GM12875 (cell line): ENCODE data around the gene CPLX3.

Experiments used
- H3K4me3 ChIP-seq: one replicate; pipeline ENCODE4 v1.5.1; 2011; ENCODE audit warnings: low read depth, low read length, control low read depth
- TF ChIP-seq, protein P1 (sequence below): IDR thresholded peaks from 2 replicates; pipeline ENCODE4 v1.5.1; 2011; ENCODE audit warnings: low read depth, mild to moderate bottlenecking, control low read depth, inconsistent platforms, low read length, moderate library complexity, borderline replicate concordance; ENCODE audit not compliant: insufficient read depth

Gene CPLX3

DNA sequence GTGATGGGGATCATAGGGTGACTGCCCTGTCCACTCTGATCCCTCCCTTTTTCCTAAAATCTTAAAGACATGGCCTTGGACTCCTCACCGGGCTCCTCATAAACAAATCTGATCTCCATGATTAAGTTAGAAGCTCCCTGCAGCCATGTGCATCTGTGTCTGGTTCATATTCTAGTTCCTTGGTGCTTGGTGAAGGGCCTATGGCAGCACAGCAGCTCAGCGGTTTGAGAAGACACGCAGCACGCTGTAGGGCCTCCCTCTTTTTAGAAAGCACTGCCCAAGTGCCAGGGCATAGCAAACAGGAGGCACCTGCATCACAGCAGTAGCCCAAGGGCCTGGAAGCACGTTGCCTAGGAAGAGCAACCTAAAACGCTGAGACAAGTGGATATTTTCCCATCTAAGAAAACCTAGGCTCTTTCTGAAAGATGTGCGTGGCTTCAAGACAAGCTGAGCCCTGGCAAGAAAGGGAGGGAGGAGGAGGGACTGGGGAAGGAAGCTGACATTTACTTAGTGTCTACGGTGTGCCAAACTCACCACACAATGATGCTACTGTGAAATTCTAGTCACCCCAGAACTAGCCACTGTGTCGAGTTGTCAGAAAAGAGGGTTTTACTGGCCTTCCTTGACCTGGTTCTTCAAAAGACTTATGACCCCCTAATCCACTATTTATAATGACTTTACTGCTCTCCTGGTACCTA is 31.4 kb downstream of the CPLX3 start:
- H3K4me3 ChIP-seq, result peak overlapping the region; percentile 5
- TF ChIP-seq, protein P1, sequence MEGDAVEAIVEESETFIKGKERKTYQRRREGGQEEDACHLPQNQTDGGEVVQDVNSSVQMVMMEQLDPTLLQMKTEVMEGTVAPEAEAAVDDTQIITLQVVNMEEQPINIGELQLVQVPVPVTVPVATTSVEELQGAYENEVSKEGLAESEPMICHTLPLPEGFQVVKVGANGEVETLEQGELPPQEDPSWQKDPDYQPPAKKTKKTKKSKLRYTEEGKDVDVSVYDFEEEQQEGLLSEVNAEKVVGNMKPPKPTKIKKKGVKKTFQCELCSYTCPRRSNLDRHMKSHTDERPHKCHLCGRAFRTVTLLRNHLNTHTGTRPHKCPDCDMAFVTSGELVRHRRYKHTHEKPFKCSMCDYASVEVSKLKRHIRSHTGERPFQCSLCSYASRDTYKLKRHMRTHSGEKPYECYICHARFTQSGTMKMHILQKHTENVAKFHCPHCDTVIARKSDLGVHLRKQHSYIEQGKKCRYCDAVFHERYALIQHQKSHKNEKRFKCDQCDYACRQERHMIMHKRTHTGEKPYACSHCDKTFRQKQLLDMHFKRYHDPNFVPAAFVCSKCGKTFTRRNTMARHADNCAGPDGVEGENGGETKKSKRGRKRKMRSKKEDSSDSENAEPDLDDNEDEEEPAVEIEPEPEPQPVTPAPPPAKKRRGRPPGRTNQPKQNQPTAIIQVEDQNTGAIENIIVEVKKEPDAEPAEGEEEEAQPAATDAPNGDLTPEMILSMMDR, result no peak

DNA sequence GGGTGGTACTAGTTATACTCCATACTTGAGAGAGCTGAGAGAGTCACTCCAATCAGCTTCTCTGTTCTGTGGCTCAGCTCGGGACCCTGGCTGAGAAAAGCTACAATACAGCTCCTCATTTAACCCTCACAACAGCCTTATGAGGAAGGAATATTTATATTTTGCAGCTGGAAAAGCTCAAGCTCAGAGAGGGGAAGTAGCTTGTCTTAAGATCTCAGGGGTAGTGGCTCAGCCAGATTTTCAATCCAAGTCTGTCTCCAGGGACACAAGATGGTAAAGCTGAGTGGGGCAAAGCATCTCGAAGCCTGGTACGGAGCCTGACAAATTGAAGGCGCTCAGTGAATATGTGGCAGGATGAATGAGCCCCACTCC is 31.9 kb downstream of the CPLX3 start:
- TF ChIP-seq, protein P1, result no peak
- no peak overlapping the region for H3K4me3 ChIP-seq

DNA sequence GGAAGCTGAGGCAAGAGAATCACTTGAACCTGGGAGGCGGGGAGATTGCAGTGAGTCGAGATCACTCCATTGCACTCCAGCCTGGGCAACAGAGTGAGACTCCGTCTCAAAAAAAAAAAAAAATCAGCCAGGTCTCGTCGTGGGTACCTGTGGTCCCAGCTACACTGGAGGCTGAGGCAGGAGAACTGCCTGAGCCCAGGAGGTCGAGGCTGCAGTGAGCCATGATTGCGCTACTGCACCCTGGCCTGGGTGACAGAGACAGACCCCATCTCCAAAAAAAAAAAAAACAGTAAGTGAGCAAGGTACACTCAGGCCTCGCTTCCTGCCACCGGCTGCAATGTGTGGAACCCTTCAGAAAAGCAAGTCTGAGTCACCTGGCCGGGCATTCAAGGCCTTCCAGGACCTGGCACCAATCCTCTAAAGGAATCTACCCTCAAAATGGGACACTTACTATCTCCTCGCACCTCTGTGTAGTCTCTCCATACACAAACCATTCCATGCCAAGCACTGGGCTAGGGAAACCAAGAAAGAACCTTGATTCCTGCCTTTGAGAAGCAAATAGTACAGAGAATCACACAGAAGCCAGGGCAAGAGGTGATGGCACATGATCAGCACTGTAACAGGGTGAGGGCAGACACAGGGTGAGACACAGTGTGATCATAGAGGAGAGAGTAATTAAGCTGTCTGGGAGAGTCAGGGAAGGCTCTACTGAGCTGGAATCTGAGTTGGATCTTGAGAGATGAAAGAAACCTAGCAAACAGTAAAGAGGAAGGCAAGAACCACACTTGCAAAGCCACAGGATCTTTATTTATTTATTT is 37.0 kb downstream of the CPLX3 start:
- TF ChIP-seq, protein P1, result no peak

DNA sequence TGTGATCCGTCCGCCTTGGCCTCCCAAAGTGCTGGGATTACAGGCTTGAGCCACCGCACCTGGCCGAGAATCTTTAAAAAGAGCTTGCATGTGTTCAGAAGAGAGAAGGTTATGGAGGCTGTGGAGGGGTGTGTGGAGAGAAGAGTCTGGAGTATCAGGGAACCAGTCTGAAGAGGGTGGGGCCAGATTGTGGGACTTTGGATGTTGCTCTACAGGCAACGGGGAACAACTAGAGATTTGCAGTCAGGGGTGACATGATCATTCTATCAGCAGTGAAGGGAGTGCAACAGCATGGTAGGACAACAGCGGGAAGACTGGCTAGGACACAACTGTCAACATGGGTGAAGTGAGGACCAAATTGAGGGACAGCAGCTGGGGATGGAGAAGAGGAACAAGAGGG is 37.9 kb downstream of the CPLX3 start:
- no peak overlapping the region for H3K4me3 ChIP-seq
- TF ChIP-seq, protein P1, result no peak

More for the DNA sequence above, 37.0 kb downstream of the CPLX3 start:
- no peak overlapping the region for H3K4me3 ChIP-seq

DNA sequence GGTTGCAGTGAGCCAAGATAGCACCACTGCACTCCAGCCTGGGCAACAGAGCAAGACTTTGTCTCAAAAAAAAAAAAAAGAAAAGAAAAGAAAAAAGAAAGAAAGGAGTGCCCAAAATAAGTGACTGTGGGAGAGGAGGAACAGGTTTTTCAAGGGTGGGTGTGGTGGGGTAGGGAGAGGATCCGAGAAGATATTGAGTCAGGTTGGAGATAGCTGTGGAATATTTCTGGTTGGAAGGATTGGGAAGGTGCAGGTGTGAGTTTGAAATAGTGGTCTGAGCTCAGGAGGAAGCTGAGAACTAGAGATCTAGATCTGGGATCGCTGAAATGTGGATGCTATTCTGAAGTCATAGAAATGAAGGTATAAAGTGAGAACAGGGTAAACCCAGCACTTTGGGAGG is 38.9 kb downstream of the CPLX3 start:
- TF ChIP-seq, protein P1, result no peak
- no peak overlapping the region for H3K4me3 ChIP-seq

DNA sequence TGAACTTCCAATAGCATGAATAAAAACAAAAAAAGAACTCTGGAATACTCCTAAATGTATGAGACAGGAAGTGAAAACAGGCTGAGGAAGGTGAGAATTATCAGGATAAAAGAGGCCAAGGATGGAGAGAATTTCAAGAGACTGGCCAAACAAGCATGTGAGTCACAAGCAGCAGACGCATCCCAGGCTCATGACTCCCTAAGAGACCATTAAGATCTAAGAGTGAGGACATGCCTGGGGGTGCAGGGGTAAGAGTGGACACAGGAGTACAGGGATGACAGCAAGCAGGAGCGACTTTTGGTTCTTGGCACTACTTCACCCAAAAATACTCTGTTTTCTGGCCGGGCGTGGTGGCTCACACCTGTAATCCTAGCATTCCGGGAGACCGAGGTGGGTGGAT is 39.7 kb downstream of the CPLX3 start:
- H3K4me3 ChIP-seq, result no peak overlapping the region
- TF ChIP-seq, protein P1, result no peak
